DMS79 (cell line): ENCODE results near the gene ABHD13.

Experiments used
- DNase-seq: peaks from one replicate; lab custom pipeline; 2025; lab: John Stamatoyannopoulos, UW

ABHD13 gene

DNA sequence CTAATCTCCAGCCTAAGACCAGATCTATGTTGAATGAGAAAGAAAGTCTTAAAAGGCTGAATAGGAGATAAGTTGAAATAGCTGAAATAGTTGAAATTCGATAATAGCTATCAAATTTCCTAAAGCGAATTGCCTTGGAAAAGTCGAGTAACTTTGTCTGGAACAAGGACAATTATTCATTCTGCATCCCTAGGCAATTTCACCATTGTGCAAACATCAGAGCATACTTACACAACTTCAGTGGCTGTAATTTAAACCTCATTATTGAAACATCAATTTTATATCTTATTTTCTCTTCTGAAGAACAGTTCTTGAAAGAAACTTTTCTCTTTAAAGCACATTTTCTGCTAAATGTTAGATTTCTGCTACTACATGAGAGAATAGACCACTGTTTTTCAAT is 64.9 kb downstream of the ABHD13 start:
- no peak for DNase-seq
